CD14-positive monocyte (primary cell): ENCODE data around the gene UROC1. TPM values are rescaled to one million over a fixed set of nuclear protein-coding genes. Genes with fewer than 3 reads are reported as not detected.

Experiments used
- DNase-seq, 3 donors: peaks; one replicate each; pipeline ENCODE4 v3.0.0-alpha.2; 2011 to 2022
- H2AFZ ChIP-seq: 2 replicates; pipeline ENCODE4 v1.6.0; 2012; ENCODE audit warnings: mild to moderate bottlenecking, low read depth, low read length, inconsistent platforms; ENCODE audit not compliant: insufficient read depth, poor library complexity, severe bottlenecking
- H3K27ac ChIP-seq, 2 donors: 1 replicate in 1 of 2; 2 replicates in 1 of 2; pipeline ENCODE4 v1.5.1; 2012 to 2013; ENCODE audit warnings: low read length in 2 of 2, control low read depth in 1 of 2, inconsistent platforms in 1 of 2, low read depth in 1 of 2, mild to moderate bottlenecking in 1 of 2
- H3K27me3 ChIP-seq, 2 donors: one replicate each; pipeline versions ENCODE4 v1.6.0 to v1.6.1; 2011 to 2013; ENCODE audit warnings: low read length in 2 of 2; ENCODE audit not compliant: control insufficient read depth in 2 of 2, insufficient read depth in 2 of 2
- H3K36me3 ChIP-seq, 2 donors: replicated peaks in 1 of 2; 1 replicate in 1 of 2; 2 replicates in 1 of 2; pipeline versions ENCODE4 v1.5.1 to v1.6.1; 2012 to 2013; ENCODE audit warnings: low read length in 2 of 2, control low read depth in 1 of 2, inconsistent platforms in 1 of 2, mild to moderate bottlenecking in 1 of 2; ENCODE audit not compliant: insufficient read depth in 2 of 2, control insufficient read depth in 1 of 2
- H3K4me1 ChIP-seq, 2 donors: 1 replicate in 1 of 2; 2 replicates in 1 of 2; pipeline versions ENCODE4 v1.5.1 to v1.6.1; 2012 to 2013; ENCODE audit warnings: low read length in 2 of 2, control low read depth in 1 of 2, inconsistent platforms in 1 of 2, mild to moderate bottlenecking in 1 of 2, moderate library complexity in 1 of 2; ENCODE audit not compliant: insufficient read depth in 2 of 2, control insufficient read depth in 1 of 2
- H3K4me2 ChIP-seq: replicated peaks from 2 replicates; pipeline ENCODE3; 2012; ENCODE audit warnings: low read length, moderate library complexity, mild to moderate bottlenecking; ENCODE audit not compliant: poor library complexity, severe bottlenecking; ENCODE audit errors: extremely low read depth
- H3K4me3 ChIP-seq, 3 experiments: fragments of 200-600 bp in 1 of 3; sonication (generic) in 1 of 3; replicated peaks in 1 of 3; 1 replicate in 2 of 3; 2 replicates in 1 of 3; pipeline ENCODE4 v1.5.1; 2011 to 2013; ENCODE audit warnings: low read length in 3 of 3, mild to moderate bottlenecking in 3 of 3, control low read depth in 2 of 3, low read depth in 2 of 3, inconsistent platforms in 1 of 3, moderate library complexity in 1 of 3
- H3K79me2 ChIP-seq: 2 replicates; pipeline ENCODE4 v1.6.0; 2012; ENCODE audit warnings: mild to moderate bottlenecking, control low read depth, inconsistent platforms, low read length, moderate library complexity; ENCODE audit not compliant: insufficient read depth
- H3K9ac ChIP-seq: 2 replicates; pipeline ENCODE4 v1.6.0; 2017; ENCODE audit warnings: low read length, mild to moderate bottlenecking; ENCODE audit not compliant: insufficient read depth, poor library complexity, severe bottlenecking
- H3K9me3 ChIP-seq, 2 donors: replicated peaks in 1 of 2; 1 replicate in 1 of 2; 2 replicates in 1 of 2; pipeline versions ENCODE4 v1.5.1 to v1.6.1; 2012 to 2013; ENCODE audit warnings: low read length in 2 of 2, control low read depth in 1 of 2; ENCODE audit not compliant: control insufficient read depth in 1 of 2, insufficient read depth in 1 of 2
- H4K20me1 ChIP-seq: 2 replicates; pipeline ENCODE4 v1.6.0; 2012; ENCODE audit warnings: mild to moderate bottlenecking, low read length, control low read depth, moderate library complexity; ENCODE audit not compliant: insufficient read depth
- H3K27ac Mint-ChIP-seq, 7 donors: one replicate each; pipeline ENCODE4 v1.8.0; 2020; ENCODE audit warnings: mild to moderate bottlenecking in 7 of 7, mixed read lengths in 7 of 7, moderate library complexity in 6 of 7, inconsistent platforms in 2 of 7
- H3K27me3 Mint-ChIP-seq, 3 donors: one replicate each; pipeline ENCODE4 v1.8.0; 2021 to 2022; ENCODE audit warnings: low read depth in 3 of 3, mild to moderate bottlenecking in 3 of 3, mixed read lengths in 3 of 3, moderate library complexity in 3 of 3, inconsistent platforms in 1 of 3
- H3K36me3 Mint-ChIP-seq, 2 donors: one replicate each; pipeline ENCODE4 v1.8.0; 2020; ENCODE audit warnings: mixed read lengths in 2 of 2, inconsistent platforms in 1 of 2, mild to moderate bottlenecking in 1 of 2
- H3K4me1 Mint-ChIP-seq: one replicate; pipeline ENCODE4 v1.8.0; 2020; ENCODE audit warnings: mild to moderate bottlenecking, mixed read lengths
- H3K4me3 Mint-ChIP-seq, 2 donors: one replicate each; pipeline ENCODE4 v1.8.0; 2020; ENCODE audit warnings: mild to moderate bottlenecking in 2 of 2, mixed read lengths in 2 of 2, moderate library complexity in 1 of 2
- H3K9me3 Mint-ChIP-seq, 7 donors: one replicate each; pipeline ENCODE4 v1.8.0; 2020 to 2022; ENCODE audit warnings: mixed read lengths in 7 of 7, mild to moderate bottlenecking in 6 of 7, moderate library complexity in 6 of 7, inconsistent platforms in 2 of 7
- WGBS: methylation state at CpG from one replicate; pipeline ENCODE4 v1.1.5; 2013; ENCODE audit warnings: missing lambda C conversion rate; ENCODE audit not compliant: insufficient coverage; 5-methylcytosine and 5-hydroxymethylcytosine counted together
- intact Hi-C, 2 donors: fragments of 100-400 bp; cut with micrococcal nuclease; formaldehyde crosslinking; loops; one replicate each; pipeline versions ENCODE4 v1.15.0 to v1.15.1; 2023
- polyA plus RNA-seq, 3 donors: library from polyadenylated mRNA; depleted of rRNA in 1 of 3; unstranded in 2 of 3; stranded (reverse) in 1 of 3; fragments of 300-500 nt in 2 of 3; fragments of >200 nt in 1 of 3; fragmentation: Illumina TruSeq in 2 of 3; gene quantifications; 1 replicate in 2 of 3; 2 replicates in 1 of 3; pipeline ENCODE4 v1.2.3, GENCODE V29; 2012 to 2021
- TF ChIP-seq, protein P1 (sequence below): fragments of 200-600 bp; IDR thresholded peaks from one replicate; pipeline ENCODE4 v1.8.0; 2022; ENCODE audit warnings: antibody characterized with exemption, mild to moderate bottlenecking

UROC1 gene
- polyA plus RNA-seq, 3 donors: not detected

DNA sequence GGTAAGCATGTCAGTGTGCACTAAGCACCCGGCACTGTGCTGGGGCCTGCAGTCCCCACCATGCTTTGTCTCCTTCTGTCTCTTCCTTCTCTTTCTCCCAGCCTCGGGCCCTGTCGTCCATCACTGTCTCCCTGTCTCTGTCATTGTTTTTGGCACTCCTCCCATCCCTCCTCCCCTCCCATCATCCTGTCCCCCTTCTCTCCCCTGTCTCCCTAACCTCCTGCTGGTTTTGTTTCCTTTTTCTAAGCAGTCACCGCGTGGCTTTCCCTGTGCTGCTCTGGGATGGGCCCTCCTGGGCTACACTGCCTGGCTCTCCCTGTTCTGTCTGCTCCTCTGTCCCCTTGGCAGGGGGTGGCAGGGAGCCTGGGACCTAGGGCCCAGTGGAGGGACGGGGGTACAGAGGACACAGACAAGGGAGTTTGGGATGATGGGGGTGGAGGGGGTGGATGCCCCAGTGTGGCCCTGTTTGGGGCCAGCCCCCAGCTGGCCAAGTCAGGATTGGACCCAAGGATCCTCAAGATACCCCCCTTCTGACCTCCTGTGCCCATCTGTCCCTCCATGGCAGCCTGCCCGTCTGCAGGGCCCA is 12.1 kb upstream of the UROC1 start:
- intact Hi-C loops: loop anchor here (5.0 to 10.0 kb wide), 2 partner anchors 453 to 925 kb away; partner anchors contain the start of gene PLXNA1 (in 1 of the 2)
- TF ChIP-seq, protein P1, sequence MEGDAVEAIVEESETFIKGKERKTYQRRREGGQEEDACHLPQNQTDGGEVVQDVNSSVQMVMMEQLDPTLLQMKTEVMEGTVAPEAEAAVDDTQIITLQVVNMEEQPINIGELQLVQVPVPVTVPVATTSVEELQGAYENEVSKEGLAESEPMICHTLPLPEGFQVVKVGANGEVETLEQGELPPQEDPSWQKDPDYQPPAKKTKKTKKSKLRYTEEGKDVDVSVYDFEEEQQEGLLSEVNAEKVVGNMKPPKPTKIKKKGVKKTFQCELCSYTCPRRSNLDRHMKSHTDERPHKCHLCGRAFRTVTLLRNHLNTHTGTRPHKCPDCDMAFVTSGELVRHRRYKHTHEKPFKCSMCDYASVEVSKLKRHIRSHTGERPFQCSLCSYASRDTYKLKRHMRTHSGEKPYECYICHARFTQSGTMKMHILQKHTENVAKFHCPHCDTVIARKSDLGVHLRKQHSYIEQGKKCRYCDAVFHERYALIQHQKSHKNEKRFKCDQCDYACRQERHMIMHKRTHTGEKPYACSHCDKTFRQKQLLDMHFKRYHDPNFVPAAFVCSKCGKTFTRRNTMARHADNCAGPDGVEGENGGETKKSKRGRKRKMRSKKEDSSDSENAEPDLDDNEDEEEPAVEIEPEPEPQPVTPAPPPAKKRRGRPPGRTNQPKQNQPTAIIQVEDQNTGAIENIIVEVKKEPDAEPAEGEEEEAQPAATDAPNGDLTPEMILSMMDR: no peak

DNA sequence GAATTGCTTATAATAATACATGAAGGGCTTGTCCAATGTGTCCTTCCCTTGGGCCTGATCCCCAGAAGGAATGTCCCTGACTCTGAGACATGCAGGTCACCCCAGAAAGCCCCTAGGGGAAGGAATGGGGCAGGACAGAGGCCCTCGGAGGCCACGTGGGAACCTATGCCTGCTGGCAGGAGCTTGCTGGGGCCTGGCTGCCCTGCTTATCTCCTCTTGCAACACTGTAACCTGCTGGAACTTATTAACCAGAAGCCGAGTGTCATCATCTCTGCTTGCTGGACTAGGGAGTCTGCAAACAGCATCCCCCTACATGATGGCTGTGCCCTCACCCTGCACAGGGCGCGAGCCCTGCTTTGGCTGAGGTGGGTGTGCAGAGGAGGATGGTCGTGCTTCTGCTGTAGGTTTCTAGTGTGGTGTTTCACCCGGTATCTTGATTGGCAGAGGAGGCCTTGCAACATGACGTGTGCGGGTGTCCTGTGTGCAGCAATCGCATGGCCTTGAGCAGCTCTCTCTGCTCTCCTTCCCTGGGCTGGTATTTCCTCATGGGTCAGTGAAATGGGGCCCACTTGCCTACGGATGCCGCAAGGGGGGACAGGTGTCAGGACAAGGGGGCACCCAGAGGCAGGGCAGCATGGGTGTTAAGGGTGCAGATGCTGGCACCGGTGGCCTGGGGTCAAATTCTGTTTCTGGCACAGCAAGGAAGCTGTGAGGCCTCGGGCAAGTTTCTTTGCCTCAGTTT is 11.4 kb upstream of the UROC1 start:
- Mint-ChIP-seq H3K27ac (peak overlapping the region; percentile 88 to 95 (median 94)), H3K9me3 (peaks cover 0 to 4% (median 0%) of the 10 kb centered on the region in 7 donors), H3K4me3 (peak overlapping the region; percentile 27 to 76), H3K4me1 (peaks cover 77% of the 10 kb centered on the region), H3K27me3 (no peaks in the 10 kb centered on the region), H3K36me3 (peaks cover 7 to 8% of the 10 kb centered on the region in 2 donors)
- 11% methylated on average over 8 of the region's 14 CpGs for WGBS
- H3K36me3 ChIP-seq: no peaks in the 10 kb centered on the region
- DNase-seq: peak in 2 of 3 donors; percentile 37 to 48
- peaks cover 85 to 96% of the 10 kb centered on the region in 2 donors for H3K4me1 ChIP-seq
- intact Hi-C loops: loop anchor here (1.0 to 10.0 kb wide), 2 partner anchors 11 to 926 kb away; no protein-coding TSS in a partner anchor
- peak overlapping the region; percentile 90 to 94 for H3K27ac ChIP-seq
- H3K9me3 ChIP-seq: no peaks in the 10 kb centered on the region
- peaks cover 54% of the 10 kb centered on the region for H3K79me2 ChIP-seq
- peak overlapping the region; percentile 67 for H3K9ac ChIP-seq
- no peaks in the 10 kb centered on the region for H3K27me3 ChIP-seq
- no peaks in the 10 kb centered on the region for H4K20me1 ChIP-seq
- TF ChIP-seq, protein P1: no peak
- peak overlapping the region; percentile 53 for H2AFZ ChIP-seq
- peak overlapping the region in 1 of 3 experiments; percentile 58 for H3K4me3 ChIP-seq
- peak overlapping the region; percentile 73 for H3K4me2 ChIP-seq

More for the DNA sequence above, 12.1 kb upstream of the UROC1 start:
- Mint-ChIP-seq H3K36me3 (peaks cover 9% of the 10 kb centered on the region in 2 donors), H3K4me3 (peak overlapping the region in 1 of 2 donors; percentile 65), H3K27ac (peak overlapping the region; percentile 88 to 95 (median 94)), H3K27me3 (no peaks in the 10 kb centered on the region), H3K4me1 (peaks cover 79% of the 10 kb centered on the region), H3K9me3 (peaks cover 0 to 4% (median 0%) of the 10 kb centered on the region in 7 donors)
- peak overlapping the region; percentile 90 to 94 for H3K27ac ChIP-seq
- no peaks in the 10 kb centered on the region for H4K20me1 ChIP-seq
- H3K4me1 ChIP-seq: peaks cover 88 to 96% of the 10 kb centered on the region in 2 donors
- H3K9me3 ChIP-seq: no peaks in the 10 kb centered on the region
- H3K79me2 ChIP-seq: peaks cover 56% of the 10 kb centered on the region
- no peaks in the 10 kb centered on the region for H3K27me3 ChIP-seq
- H3K4me2 ChIP-seq: peak overlapping the region; percentile 73
- DNase-seq: no peak
- peak overlapping the region; percentile 67 for H3K9ac ChIP-seq
- peaks cover 0 to under 1% of the 10 kb centered on the region in 2 donors for H3K36me3 ChIP-seq
- H3K4me3 ChIP-seq: peak overlapping the region in 1 of 3 experiments; percentile 58
- peak overlapping the region; percentile 90 for H2AFZ ChIP-seq
- whole genome bisulfite sequencing: 6% methylated on average over 7 of the region's 7 CpGs
